Stimulated activated naive CD4-positive, alpha-beta T cell (primary cell): Measurements from ENCODE around the gene CPD.

Experiments
- DNase-seq, 6 experiments: peaks; one replicate each; lab custom pipeline; 2025; lab: John Stamatoyannopoulos, UW

The CPD gene

DNA sequence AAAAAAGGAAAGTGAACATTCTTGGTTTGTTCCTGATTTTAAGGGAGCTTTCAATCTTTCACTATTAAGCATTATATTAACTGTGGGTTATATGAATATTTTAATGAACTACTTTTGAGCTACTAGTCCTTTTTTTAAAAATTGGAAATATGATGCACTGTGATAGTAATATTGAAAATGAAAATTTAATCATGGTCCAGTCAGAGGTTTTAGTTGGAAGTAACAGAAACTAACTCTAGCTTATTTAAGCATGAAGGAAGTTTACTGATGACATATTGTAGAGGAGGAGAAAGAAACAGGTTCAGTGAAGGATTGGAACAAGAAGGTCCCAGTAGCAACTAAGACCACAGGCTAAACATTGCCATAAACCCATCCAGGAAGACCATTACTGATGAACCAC is 24.0 kb upstream of the CPD start:
- no peak for DNase-seq

DNA sequence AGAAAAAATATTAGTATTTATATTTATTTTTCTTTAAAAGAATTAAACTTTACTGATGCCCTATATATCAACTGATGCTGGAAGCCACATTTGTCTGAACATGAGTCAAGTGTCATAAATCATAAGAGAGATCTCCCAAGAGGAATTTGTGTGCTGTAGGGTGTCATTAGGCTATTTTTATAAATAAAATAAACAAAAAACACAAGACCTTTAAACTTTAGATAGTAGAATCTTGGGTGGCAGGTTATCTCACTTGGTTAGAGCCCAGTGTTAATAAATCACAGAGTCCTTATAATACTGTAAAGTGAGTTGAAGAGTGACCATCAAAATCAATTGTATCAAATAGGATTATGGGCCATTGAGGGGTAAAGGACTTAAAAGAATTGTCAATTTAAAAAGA is 21.3 kb upstream of the CPD start:
- DNase-seq, result no peak

DNA sequence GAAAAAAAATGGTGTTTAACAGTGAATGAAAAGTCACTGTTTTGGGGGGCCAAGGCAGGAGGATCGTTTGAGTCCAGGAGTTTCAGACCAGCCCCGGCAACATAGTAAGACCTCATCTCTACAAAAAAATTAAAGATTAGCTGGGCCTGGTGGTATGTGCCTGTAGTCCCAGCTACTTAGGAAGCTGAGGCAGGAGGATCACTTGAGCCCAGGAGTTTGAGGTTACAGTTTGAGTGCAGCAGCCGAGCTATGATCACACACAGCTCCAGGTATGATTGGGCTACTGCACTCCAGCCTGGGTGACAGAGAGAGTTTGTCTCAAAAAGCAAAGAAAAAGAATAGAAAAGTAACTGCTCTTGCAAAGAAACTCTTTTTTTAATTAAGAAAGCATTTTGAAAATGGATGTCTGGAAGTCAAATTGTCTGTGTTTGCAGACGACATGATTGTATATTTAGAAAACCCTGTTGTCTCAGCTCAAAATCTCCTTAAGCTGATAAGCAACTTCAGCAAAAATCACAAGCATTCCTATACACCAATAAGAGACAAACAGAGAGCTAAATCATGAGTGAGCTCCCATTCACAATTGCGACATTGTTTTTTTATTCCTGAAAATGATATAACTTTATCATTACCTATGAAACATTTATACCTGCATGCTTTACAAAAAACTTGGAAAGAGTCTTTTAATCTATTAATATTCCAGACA is 20.5 kb upstream of the CPD start:
- DNase-seq, result no peak

DNA sequence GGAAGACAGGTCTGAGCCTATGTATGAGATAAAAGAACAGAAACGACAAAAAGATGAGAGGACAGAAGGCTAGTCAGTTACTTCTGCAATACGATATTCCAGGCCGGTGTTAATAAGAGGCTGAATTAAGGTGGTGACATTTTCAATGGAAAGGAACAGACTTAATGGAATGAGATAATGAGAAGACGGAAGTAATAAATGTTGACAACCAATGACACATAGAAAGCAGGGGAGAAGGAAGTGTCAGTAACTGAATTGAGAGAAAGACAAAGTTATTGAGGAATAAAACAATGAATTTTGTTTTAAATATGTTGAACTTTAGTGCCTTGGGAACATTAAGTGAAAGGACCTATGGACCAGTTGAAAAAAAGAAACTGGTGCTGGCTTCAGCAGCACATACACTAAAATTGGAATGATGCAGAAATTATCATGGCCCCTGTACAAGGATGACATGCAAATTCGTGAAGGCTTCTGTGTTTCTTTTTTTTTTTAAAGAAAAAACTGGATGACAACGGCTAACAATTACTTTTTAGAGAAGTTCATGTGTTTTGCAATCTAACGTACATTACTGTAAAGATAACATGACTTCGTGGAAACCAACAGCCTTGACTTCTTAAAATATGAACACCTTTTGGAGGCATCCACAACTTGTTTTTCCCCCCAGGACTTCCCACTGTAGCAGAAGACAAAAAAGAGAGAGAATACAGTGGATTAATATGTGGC is 18.5 kb upstream of the CPD start:
- no peak for DNase-seq

DNA sequence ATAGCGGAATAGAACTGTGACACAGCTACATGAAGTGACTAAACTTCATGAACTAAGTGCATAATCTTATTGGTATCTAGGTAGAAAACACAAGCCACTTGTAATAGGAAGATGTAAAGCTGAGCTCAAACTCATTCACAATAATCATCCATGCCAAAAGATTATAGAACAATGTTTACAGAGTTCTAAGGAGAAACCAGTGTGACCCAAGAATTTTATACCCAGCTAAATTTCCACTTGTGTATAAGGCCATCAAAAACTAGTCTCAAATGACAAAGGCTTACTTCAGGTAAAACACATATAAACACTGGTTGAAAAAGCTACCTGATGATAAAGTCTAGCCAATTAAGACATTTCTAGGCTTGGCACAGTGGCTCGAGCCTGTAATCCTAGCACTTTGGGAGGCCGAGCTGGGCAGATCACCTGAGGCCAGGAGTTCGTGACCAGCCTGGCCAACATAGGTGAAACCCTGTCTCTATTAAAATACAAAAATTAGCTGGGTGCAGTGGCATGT is 16.9 kb upstream of the CPD start:
- no peak for DNase-seq

DNA sequence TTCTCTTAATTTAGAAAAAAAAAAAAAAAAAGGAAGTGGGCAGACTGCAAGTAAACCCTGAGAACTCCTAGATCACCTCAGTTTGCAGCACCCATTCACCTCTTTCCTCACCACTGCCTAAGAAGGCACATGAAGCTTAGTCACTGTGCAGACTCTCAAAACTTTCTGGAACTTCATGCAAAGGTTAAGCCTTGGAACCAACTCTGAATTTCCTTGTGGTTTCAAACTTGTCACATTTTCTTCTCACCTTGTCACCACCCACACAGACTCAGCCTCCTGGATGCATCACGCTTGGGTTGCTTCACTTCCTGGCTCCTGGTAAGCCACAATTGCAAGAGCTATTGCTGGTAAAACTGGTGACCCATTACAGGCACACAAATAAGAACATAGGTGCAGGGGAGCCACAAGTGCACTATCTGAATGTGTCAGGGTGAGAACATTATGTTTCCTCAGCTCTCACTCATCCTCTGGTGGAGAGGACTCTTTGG is 15.0 kb upstream of the CPD start:
- DNase-seq, result peak in 4 of 6 experiments; percentile 11 to 57 (median 52)

DNA sequence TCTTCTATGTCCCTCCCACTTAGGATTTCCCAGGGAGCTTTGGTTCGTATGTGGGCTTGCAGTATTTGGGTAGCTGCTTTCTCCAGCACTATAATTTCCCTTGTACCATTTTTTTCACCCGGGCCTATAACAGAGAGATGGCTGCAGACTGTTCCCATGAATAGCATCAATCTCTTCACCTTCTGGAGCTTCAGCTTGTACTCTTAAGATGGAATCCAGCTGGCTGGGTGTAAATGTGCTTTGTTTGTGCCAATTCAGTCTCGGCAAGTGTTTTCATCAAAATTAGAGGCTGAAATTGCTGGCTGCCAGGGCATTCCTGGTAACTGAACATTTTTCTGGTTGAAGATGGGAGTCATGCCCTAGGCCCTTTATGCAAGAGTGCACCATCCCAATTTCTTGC is 12.2 kb upstream of the CPD start:
- DNase-seq, result no peak

- DNase-seq, result no peak
Measured at GRCh38 chr17:30368912-30369720, 9.6 kb upstream of the CPD start.

DNA sequence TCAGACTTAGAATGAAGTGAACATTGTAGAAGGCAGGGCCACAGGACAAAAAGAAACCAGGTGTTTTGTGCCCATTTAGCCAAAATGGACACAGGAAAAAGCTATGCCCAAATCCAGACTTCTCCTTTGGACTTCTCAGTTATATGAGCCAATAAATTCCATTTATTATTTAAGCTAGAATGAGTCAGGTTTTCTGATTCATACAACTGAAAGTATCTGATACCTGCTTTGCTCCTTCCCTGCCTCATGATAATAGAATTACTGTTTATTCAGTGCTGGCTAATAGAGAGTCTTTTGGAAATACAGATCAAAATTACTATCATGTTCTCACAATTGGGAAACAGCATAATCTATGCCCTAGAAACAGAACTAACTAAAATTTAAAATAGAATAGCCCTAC is 8.7 kb upstream of the CPD start:
- DNase-seq, result no peak

GRCh38 chr17:30372755-30373154 is 6.0 kb upstream of the CPD start:
- DNase-seq, result no peak

DNA sequence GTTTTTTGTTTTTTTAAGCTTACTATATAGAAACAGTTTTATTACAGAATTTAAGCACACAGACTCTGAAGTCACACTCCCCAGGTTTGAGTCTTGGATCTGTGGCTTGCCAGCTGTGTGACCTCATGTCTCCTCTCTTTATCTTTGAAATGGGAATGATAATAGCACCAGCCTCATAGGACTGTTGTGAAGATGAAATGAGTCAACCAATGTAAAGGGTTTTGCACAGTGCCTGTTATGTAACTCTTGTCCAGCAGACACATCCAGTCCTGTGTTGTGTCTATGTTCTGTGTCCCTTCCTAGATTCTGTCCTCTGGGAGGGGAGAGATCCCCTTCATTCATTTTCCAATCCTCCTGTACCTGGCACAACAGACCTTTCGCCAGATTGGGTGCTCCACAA is 3.1 kb upstream of the CPD start:
- no peak for DNase-seq

DNA sequence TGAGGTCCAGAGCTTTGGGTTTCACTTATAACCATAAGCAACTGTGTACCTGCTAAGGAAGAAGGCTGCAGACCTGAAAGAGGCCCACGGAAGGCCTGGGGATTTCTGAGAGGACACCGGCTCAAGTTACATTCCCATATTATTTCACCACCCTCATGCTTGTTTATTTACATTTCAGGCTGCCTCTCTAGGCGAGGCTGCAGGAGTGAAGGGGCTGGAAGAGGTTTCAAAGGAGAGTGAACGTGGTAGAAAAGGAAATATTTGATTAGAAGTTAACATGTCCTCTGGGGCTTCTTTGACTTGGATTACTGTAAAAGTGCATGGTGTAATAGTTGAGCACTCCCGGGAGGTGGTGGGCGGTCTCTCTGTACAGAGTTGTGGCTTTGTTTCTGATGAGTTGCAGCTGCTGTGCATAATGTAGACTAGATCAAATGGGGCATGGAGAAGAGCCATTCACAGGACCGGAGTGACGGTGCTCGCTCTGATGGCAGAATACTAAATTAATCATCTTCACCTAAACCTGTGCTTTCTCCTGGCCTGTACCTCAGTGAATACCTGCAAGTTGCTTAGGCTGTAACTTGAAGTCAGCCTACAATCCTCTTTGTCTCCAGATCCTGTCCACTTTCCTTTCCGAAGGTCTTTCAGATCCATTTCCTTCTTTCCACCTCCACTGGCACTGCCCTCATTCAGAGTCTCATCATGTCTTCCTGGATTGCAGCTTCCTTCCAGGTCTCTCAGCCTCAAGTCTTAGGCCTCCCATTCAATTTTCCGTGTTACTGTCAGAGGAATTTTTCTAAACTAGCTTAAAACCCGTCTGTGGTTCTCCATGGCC is 1.9 kb upstream of the CPD start:
- DNase-seq, result no peak

DNA sequence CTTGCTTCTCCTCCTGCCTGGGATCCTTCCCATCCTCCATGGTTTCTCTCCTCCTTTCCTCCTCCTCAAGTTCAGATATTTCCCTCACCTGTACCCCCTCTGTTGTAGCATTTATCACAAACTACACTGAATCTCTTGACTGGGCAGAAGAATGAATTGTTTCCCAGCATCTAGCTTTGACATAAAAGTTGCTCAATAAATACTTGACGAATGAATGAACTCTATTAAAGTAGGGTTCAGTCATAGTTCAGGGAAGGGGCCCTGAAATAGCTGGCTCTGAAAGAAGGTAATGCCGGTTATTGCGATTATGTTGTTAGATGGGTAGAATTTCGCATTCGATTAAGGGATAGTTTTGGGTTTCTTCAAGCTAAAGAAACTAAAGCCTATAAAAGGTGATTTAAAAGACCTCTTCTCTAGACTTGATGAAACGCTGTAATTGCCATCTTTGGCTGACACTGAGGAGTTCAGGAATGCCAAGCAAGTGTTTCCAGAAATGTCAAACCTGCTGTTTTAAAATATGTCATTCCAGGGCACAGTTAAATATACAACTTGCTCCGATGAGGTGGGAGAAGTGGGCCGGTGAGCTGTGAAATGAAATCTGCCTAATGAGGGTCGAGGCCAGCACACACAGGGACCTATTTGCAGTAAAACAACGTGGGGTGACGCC is 1.0 kb upstream of the CPD start:
- DNase-seq, result no peak

- peak in 5 of 6 experiments; percentile 18 to 81 (median 59) for DNase-seq
Measured at GRCh38 chr17:30378241-30378824, 394 bp upstream of the CPD start.

- DNase-seq, result peak in 4 of 6 experiments; percentile 8 to 58 (median 23)
Measured at GRCh38 chr17:30379303-30379902, 676 bp downstream of the CPD start.

DNA sequence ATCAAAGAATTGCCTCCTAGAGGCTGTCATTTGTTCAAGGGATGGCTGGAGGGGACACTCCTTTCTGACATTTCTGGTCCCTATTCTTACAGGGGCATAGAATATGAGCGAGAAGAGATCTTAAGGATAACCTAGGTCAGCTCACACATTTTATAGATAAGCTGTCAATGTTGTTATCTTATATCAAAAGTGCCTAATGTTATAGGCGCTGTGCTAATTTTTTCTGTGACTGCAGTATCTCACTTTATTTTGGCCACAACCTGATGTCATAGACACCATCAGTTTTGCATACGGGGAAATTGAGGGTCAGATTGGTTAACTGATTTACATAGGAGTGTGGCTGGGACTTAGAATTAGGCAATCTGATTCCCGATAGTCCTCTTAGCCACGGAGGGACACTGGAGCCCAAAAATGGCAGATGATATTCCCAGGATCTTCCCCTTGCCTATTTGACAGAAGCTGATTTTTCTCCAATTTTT is 1.2 kb downstream of the CPD start:
- DNase-seq, result no peak

- no peak for DNase-seq
Measured at GRCh38 chr17:30380643-30381339, 2.1 kb downstream of the CPD start.

DNA sequence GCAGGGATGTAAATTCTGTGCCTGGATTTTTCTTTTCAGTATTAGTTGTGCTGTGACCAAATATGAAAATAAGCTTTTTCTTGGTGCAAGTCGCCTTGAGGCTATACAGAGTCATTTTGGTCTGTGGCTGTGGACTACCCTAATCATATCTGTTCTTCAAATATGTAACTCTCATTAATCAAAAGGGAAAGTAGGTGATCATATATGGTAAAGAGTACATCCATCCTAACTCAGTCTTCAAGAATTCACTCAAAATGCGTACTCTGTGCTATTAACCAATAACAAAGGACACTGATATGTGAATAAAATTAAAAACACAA is 2.6 kb downstream of the CPD start:
- DNase-seq, result no peak

DNA sequence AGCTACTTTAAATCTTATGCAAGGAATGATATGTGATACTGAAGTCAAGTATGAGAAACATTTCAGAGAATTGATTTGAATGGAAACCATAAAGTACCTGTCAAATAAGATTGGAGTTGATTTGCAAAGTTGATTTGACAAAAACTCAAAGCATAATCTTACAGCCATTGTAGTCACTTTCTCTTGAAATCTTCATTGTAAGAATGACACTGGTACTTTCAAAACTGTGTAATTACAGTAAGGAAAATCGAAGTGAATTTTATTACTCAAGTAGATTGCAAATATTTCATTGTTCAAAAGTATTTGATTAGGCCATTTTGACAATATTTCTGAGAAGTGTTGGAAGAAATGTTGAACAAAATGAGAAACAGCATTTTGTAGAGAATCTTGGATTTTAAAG is 3.6 kb downstream of the CPD start:
- no peak for DNase-seq
